Activated CD4-positive, alpha-beta T cell treated with anti-CD3 and anti-CD28 coated beads, Interleukin-2, amount 50 U/mL, for 24 hours (primary cell): Measurements from ENCODE around the gene CASP6.

ENCODE experiments used
- DNase-seq, 2 donors: peaks; one replicate each; pipeline ENCODE4 v3.0.0-alpha.2; 2020; ENCODE audit warnings: low read depth in 1 of 2, low spot score in 1 of 2

The CASP6 gene

GRCh38 chr4:109702950-109703663 is at the start of gene CASP6:
Gene CASP6 (minus strand): TSS chr4:109703445. CDS start chr4:109703395, 50 bp downstream.
- peak; percentile 44 to 45 for DNase-seq

DNA sequence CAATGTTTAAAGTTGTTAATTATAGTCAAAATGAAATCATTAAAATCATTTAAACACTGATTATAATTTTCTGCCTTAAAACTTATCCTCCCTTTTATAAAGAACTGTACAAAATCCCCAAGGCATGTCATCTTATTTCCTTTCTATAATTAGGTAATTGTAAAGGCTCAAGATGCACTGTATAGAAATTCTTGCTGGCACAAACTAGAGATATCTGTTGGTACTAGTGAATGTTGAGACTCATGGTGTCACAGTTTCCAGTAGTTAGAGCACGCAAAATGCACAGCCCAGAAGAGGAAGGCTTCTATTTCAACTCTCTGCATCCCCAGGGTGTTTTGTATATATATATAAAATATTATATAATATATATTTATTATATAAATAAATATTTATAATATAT is 49.3 kb upstream of the CASP6 start:
- no peak for DNase-seq

GRCh38 chr4:109751852-109752251 is 48.6 kb upstream of the CASP6 start:
- DNase-seq, result no peak

DNA sequence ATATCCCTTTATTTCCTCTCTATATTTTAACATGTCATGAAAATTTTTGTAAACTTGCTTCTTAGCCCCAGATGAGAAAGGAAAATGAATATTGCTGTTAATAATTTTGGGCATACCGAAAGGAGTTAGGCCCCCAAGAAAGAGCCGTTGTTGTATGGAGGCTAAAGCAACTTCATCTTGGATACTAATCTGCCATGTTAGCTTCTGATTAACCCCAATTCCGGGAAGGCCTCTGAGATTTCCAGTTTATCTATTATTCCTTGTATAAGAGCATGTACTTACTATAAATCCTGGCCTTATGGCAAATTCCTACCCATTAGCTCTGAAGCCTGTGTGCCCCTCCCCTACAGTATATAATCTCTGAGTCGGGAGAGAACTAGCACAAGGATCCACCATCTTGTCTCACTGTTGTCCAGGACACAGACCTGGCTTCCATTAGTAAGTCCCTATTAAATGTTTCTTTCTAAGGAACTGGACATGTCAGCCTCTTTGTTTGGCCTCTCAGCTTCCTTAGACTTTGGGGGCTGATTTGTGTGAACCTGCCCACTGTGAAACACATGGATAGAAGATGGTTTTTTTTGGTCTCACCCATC is 47.5 kb upstream of the CASP6 start:
- no peak for DNase-seq

DNA sequence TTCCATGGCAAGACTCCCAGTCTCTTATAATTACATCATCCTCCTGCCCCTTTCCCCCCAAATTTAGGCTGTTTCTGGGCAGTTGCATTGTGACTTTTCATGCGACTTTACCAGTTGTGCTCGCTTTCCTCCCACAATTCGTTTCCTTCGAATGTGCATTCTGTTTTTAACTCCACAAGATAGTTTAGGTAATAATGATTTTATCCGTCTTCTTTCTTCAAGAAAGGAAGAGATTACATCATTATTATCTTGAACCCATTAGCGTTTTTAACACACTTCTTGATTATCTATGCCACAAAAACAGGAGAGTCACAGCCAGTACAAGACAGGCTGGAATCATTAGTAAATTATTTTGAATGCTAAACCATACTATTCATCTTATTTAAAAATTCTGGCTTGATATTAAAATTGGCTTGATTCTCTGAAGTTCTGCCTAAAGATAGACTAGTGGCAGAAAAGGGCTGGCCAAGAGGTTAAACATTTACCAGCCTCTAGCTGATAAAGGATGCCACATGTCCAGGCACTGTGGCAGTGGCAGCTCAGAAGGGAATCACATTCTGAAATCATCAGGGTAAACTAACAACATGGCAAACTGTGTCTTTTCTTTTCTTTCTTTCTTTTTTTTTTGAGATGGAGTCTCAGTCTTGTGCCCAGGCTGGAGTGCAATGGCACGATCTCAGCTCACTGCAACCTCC is 46.3 kb upstream of the CASP6 start:
- no peak for DNase-seq

- DNase-seq, result no peak
These were observed 44.9 kb upstream of the CASP6 start for GRCh38 chr4:109748114-109748513.

DNA sequence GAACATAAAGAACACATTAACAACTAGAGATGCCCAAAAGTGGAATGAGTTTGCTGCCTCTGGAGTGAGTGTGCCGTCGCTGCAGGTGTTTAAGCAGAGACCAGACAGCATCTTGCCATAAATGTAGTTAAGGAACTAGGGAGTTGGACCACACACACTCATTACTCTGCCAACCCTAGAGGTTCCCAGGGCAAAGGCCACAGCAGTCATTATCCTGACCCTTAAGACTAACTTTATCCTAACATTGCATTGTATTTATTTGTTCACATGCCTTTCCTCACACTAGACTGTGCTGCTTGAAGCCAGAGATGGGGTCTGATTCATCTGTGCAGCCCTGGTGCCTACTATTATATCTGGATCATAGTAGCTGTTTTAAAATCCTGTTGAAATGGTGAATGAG is 43.5 kb upstream of the CASP6 start:
- no peak for DNase-seq

DNA sequence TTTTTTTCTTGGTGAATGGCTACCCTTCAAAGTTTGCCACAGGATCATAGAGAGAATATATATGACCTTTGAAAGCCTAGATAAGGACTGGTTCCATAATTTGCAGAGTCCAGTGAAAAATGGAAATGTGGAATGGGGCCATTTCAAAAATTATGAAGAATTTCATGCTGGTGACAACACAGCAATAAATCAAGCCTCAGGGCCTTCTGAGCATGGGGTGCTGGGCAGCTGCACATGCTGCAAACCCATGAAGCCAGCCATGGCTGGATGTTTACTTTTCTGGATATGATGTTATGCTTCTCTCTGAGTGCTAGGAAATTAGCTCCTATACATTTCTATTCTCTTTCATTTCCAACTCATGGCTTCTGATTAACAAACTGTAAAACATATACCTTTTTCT is 42.6 kb upstream of the CASP6 start:
- DNase-seq, result no peak

GRCh38 chr4:109739547-109739946 is 36.3 kb upstream of the CASP6 start:
- no peak for DNase-seq

DNA sequence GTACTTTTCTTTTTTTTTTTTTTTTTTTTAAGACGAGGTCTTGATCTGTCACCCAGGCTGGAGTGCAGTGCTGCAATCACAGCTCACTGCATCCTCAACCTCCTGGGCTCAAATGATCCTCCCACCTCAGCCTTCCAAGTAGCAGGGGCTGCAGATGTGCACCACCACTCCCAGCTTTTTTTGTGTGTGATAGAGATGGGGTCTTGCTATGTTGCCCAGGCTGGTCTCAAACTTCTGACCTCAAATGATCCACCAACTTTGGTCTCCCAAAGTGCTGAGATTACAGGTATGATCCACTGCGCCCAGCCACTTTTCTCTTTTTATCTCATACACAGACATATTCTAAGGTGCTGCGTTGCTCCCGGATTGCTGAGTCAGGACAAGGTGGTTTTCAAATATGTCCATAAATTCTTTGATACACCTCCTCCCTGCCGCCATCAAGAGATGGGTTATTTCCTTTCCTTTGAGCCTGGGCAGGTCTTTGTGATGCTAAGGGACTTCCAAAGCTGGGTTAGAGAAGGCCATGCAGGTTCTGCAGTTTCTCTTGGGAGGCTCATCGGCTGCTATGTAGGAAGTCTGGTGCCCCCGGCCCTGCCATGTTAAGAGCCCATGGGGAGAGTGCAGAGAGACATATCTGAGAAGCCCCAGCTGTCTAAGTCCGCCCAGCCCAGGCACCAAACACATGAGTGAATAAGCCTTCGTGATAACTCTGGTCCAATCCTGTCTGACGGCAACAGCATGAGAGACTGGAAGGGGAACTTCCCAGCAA is 35.0 kb upstream of the CASP6 start:
- DNase-seq, result no peak

- no peak for DNase-seq
These were observed 32.5 kb upstream of the CASP6 start for GRCh38 chr4:109735566-109736365.

- DNase-seq, result no peak
These were observed 30.5 kb upstream of the CASP6 start for GRCh38 chr4:109733728-109734127.

- no peak for DNase-seq
These were observed 27.6 kb upstream of the CASP6 start for GRCh38 chr4:109730619-109731545.

DNA sequence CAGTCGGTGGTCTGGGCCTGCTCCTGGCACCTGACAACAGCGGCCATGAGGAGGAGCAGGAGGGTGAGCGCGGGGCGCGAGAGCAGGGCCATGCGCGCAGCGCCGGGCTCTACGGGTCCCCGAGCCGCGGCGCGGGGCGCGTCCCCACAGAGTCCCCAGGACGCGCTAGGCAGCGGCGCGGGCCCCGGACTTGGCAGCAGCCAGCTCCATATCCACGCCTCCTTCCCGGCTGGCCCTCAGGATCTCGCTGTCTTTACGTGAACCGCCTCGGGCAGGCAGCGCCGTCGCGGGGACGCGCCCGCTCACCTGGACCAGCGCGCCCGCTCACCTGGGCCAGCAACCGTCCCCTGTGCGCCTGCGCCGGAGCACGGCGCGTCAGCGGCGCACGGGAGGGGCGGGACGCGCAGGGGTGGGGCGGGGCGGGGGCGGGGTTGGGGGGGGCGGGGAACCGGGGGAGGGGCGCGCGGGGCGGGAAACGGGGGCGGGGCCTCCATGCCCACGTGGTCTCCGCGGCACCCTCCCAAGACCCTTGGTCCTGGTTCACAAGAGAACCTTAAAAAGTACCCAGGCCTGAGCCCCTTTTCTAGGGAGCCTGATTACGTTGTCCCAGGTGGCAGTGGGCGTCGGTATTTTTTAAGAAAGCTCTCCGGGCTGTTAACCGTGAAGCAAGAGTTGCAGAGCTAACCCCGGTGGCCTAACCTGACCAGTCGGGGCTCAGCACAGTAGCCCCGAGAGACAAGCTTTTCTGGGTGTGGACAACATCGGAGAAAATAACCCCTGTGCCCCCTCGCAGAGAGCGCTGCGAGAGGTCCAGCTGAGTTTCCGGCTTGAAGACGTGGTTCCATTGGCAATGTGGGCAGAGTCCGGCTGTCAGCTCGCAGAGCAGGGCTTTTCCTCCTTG is 26.7 kb upstream of the CASP6 start, which contains the start of gene PLA2G12A:
TSS of gene PLA2G12A (minus strand) at position 353 of the 901 bp plus-strand sequence. CDS start at position 92, 261 bp downstream.
- peak; percentile 42 to 61 for DNase-seq

DNA sequence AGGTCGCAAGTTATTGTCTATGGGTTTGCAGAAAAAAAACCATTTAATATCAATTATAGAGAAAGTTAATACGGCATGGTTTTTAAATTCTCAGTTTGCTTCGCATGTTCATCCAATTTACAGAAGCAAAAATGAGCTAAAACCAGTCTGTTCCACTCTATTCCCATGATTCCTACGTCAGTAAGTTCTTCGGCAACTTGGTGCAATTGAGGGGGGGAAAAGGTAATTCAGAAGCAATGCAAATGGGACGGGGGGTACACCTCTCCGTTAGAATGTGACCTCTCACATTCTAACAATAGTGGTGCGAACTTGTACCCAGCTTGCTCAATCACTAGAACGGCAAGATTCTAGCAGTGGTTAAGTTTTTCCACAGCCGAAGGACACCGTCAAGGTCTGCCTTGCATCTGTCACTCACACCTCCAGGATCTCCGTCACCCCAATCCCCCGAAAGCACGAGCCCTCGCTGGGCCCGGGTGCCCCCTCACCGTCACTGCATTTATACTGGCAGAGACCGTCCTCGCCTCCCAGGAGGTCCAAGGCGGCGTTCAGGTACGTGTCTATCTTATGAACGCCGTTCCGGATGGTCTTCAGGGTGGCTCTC is 26.0 kb upstream of the CASP6 start:
- no peak for DNase-seq

- DNase-seq, result no peak
These were observed 25.1 kb upstream of the CASP6 start for GRCh38 chr4:109728385-109728784.

GRCh38 chr4:109723110-109723509 is 19.9 kb upstream of the CASP6 start:
- DNase-seq, result no peak

- DNase-seq, result no peak
These were observed 19.1 kb upstream of the CASP6 start for GRCh38 chr4:109722357-109722756.
